Raji (cell line): ENCODE measurements around the gene C17orf107.

ENCODE experiments used
- POLR2A ChIP-seq: IDR thresholded peaks from 2 replicates; pipeline ENCODE4 v1.6.1; 2011; ENCODE audit warnings: low read depth, low read length, control low read depth; ENCODE audit not compliant: insufficient read depth

C17orf107 gene

DNA sequence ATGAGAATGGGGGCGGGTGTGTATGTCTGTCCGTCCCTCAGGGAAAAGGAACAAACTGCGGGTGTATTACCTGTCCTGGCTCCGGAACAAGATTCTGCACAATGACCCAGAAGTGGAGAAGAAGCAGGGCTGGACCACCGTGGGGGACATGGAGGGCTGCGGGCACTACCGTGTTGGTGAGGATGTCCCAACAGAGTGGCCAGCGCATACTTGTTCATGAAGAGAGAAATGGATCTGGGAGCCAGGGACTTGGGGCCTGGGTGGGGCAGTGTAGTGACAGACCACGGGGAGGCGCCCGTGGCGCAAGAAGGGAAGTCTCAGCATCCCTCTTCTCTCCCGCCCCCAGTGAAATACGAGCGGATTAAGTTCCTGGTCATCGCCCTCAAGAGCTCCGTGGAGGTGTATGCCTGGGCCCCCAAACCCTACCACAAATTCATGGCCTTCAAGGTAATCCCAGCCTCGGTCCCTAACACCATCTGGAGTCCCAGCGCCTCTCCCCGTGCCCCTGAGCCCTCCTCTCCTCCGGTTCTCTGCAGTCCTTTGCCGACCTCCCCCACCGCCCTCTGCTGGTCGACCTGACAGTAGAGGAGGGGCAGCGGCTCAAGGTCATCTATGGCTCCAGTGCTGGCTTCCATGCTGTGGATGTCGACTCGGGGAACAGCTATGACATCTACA, 3.5 kb upstream of the C17orf107 start:
- no peak for TF ChIP-seq POLR2A

DNA sequence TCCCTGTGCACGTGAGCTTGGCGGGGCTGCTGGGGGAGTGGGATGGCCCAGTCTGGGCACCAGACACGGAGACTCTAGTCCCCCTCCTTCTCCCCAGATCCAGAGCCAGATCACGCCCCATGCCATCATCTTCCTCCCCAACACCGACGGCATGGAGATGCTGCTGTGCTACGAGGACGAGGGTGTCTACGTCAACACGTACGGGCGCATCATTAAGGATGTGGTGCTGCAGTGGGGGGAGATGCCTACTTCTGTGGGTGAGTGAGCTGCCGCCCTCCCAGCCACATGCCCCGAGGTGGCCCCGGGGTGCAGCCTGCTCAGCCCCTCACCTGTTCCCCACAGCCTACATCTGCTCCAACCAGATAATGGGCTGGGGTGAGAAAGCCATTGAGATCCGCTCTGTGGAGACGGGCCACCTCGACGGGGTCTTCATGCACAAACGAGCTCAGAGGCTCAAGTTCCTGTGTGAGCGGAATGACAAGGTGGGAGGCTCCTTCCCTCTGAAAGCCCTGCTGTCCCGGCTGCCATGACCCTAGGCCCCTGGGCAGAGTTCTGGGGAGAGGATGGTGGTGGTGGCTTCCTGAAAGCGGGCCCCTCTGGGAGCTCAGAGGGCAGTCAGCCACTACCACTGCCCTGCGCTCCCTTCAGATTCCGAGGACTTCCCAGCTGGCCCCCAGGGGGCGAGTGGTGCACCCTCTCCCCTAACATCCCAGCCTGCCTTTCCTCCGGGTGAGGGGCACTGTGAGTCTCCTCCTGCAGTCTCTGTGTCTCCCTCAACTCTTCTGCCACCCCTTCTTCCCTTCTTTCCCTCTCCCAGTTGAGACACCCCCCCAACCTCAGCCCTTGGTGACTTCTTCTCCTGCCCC, 2.8 kb upstream of the C17orf107 start:
- no peak for TF ChIP-seq POLR2A

DNA sequence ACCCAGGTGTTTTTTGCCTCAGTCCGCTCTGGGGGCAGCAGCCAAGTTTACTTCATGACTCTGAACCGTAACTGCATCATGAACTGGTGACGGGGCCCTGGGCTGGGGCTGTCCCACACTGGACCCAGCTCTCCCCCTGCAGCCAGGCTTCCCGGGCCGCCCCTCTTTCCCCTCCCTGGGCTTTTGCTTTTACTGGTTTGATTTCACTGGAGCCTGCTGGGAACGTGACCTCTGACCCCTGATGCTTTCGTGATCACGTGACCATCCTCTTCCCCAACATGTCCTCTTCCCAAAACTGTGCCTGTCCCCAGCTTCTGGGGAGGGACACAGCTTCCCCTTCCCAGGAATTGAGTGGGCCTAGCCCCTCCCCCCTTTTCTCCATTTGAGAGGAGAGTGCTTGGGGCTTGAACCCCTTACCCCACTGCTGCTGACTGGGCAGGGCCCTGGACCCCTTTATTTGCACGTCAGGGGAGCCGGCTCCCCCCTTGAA, 2.1 kb upstream of the C17orf107 start:
- TF ChIP-seq POLR2A = no peak

DNA sequence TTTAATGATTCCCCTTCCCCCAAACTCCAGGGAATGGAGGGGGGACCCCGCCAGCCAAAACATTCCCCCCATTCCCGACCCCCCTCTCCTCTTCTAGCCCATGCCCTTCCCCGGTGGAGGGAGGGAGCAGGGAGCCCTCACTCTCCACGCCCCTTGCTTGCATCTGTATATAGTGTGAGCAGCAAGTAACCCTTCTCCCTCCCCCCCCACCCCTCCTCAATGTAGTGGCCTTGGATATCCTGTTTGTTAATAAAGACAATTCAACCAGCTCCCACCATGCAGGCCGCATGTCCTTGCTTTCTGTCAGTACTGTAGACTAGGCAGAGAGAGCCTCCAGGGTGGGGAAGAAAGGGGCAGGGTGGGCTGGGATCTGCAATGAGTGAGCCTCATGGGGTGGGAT, 1.6 kb upstream of the C17orf107 start:
- TF ChIP-seq POLR2A = no peak

DNA sequence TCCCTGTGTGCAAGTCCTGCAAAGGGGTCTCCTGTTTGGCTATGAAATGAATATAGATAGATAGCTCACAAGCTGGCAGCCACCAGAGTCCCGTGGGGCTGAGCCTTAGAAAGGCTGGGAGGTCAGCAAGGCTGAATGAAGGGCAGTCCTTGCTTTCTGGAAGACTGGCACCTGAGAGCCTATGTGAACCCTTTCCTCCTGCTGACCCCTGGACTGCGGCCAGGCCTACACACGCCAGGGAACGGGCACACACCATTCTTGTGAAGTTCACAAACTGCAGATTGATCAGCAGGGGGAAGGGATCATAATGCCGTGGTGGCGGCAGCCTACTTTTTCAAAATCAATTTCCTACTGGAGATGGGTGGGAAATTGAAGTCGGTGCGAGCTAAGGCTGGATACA, 985 bp upstream of the C17orf107 start:
- no peak for TF ChIP-seq POLR2A

DNA sequence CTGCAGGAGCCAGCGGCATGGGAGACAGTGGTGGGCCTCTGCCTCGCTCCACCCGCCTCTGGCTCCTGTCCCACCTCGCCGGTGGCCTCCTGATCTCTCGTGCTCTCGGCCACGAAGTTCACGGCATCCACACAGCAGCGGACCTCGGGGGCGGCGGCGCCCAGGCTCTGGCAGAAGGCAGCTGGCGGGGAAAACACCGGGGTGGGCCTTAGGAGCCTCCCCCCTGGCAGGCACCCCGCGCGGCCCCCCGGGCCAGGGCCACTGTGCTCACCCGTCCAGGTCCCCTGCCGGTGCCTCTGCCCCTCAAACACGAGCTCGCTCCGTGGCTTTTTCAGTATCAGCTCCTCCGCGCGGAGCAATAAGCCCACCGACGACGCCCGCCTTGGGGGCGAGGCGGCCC, 409 bp upstream of the C17orf107 start:
- no peak for TF ChIP-seq POLR2A

DNA sequence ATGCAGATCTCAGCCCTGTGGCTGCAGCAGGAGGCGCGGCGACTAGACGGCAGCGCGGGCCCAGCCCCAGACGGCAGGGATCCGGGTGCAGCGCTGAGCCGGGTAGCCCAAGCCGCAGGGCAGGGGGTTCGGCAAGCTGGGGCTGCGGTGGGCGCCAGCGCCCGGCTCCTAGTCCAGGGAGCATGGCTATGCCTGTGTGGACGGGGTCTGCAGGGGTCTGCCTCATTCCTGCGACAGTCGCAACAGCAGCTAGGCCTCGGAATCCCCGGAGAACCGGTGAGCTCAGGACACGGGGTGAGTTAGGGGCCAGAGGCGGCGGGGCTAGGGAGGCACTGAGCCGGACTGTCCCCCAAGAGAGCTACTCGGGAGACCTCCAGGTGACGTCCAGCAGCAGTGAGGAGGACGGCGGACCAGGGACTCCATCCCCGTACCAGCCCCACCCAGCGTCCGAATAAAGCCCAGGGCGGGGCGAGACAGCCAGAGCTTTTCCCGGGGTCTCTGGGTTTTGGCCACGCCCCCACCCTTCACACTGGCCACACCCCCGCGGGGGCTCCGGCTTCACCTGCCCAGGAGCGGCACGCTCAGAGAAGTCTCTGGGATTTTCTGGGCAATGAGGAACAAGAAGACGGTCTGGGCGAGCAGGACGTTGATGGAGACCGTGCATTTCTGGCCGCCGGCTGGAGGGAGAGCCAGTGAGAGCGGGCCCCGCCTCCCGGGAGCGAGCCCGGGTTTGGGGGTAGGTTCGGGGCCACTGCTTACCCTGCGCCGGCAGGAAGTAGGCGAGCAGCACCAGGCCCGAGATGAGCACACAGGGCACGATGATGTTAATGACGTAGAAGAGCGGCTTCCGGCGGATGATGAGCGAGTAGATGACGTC, 1.1 kb downstream of the C17orf107 start:
- TF ChIP-seq POLR2A = no peak

DNA sequence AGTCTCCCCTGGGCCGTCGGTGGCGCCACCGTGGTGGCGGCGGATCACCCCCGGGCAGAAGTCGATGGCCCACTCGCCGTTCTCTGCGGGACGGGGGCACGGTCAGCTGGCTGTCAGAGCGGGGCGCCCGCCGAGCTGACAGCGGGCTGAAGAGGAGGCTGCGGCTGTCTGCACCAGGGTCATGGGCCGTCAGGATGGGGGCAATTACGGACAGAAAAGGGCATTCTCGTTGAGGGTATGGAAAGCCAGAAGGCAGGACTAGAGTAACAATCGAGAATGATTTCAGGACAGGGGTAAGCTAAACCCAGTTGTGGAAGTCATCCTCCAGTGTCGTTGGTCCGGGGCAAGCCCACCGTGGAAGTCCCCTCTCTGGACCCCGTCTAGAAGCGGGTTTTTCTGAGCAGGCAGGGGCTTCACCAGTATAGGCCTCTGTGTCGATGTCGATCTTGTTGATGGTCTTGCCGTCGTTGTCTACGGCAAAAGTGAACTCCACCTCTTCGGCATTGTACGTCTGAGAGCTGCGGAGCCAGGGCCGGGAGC, 1.8 kb downstream of the C17orf107 start:
- no peak for TF ChIP-seq POLR2A

DNA sequence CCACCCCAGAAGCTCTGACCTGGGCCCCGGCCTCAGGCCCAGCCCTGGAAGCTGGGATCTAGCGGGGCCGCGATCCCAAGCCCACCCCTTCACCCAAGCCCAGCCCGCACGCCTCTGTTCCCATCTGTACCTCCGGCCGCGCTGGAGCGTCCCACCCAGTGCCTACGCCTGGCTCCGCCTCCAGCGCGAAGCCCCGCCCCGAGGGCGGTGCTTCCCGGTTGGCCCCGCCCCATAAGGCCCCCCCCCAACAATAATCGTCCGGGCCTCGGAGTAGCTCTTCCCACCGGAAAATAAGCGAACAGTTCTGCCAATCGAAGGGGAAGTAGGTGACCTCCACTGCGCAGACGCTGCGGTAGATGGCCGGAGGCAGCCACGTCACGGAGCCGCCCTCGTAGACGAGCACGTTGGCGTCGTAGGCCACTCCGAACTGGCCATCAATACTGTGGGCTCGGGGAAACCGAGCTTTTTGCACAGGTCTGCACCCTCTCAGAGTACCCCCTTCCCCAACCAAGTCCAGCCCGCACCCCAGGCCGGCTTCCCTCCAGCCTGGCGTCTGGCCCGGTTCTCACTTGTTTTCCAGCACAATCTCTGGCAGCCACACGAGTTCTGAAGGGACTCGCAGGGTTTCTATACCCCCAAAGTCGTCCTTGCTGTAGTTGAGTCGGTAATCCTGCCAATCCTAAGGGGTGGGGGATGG, 2.5 kb downstream of the C17orf107 start:
- no peak for TF ChIP-seq POLR2A

DNA sequence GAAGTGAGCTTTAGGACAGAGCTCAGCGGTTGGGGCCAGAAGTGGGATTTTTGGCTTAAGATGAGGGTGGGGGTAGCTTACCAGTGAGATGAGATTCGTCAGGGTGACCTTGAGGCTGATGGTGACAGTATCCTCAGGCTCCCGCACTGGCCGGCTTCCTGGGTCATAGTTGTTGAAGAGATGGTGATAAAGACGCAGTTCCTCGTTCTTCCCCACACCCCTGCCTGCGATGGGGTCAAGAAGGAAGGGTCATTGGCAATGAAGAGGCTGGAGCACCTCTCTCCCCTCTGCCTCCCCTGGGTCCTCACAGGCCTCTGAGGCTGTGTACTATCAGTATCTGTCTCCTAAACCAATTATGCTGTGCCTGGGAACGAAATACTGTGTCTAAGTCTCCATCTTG, 3.2 kb downstream of the C17orf107 start:
- no peak for TF ChIP-seq POLR2A

DNA sequence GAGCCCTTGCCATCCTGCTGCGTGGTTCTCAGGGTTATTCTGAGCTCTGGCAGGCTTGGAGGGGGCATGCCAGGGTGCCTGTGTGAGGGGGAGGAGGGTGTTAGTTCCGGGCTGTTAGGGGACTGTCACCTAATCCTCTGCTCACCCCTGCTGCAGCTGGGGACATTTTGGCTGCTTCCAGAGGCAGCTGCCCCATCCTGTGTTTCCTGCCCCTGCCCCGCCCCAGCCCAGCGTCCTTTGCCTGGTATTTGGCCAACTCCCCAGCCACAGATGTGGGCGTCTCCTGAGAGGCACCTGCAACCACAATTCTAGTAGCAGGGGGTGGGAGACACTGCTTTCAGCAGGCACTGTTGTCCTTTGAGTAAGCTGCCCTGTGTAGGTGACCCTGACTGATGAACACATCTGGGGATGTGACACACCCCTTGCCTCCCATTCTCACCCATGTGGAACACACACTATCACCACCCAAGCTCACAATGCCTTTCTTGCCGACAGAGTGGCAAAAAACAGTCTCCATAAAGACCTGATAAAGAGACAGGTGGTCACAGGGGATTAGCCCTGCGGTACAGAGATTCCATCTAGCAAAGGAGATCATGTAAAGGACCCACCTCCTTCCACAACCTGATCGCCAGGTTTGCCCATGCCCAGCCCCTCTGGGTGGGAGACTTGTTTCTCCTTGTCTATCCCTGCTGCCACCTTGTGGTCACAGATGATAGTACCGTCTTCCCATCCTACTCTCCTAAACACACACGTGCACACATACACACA, 3.9 kb downstream of the C17orf107 start, which contains the start of gene CHRNE:
Gene CHRNE (minus strand): TSS at position 48 of the 768 bp plus-strand sequence. CDS start 35 bp downstream, at position 13.
- no peak for TF ChIP-seq POLR2A

DNA sequence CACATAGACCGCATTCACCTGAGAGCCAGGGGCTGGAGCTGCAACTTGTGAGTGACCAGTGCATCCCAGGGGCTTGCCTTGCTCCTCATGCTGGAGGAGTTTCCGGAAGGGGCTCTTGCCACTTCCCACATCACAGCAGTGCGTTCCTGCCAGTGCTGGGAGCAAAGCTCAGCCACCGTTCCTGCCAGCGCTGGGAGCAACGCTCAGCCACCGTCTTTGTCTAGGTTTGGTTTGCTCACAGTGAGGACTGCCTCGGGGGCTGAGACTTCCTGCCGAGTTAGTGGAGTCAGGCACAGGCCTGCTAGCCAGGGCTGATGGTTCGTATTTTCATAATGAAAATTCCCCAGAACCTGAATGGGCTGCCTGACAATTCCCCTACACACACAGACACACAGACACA, 9.0 kb downstream of the C17orf107 start:
- no peak for TF ChIP-seq POLR2A

DNA sequence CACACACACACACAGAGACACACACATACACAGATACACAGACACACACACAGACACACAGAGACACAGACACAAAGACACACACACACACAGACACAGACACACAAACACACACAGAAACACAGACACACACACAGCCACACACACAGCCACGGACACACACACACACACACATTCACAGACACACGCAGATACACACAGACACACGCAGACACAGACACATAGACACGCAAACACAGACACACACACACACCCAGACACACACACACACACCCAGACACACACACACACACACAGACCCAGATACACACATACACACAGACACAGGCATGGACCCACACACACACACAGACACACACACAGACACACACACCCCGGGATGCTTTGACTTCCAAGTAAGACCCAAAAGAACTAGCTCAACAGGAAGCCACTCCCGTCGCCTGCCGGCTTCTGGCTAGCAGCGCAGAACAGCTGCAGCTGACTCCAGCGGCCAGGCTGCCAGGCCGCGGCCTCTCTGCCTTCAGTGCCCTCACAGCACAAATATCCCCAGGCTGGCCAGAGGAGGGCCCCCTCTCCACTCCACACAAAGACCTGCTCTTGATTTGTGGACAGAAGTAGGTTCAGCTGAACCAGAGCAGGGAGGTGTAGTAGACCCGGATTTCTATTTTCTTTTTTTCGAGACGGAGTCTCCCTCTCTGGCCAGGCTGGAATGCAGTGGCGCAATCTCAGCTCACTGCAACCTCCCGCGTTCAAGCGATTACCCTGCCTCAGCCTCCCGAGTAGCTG, 9.6 kb downstream of the C17orf107 start:
- TF ChIP-seq POLR2A = no peak
